ENCODE data around the gene NSDHL. TPM values are rescaled to one million over a fixed set of nuclear protein-coding genes. Genes with fewer than 3 reads are reported as not detected.
"Not testable (repeated sequence)": the region's sequence is repeated elsewhere in the genome, so short reads cannot be mapped to it uniquely, and the experiment has no call there.

The NSDHL gene
- polyA plus RNA-seq, 3 donors from 2014 or later, result 16.5 to 44.8 (median 20.2) TPM

DNA sequence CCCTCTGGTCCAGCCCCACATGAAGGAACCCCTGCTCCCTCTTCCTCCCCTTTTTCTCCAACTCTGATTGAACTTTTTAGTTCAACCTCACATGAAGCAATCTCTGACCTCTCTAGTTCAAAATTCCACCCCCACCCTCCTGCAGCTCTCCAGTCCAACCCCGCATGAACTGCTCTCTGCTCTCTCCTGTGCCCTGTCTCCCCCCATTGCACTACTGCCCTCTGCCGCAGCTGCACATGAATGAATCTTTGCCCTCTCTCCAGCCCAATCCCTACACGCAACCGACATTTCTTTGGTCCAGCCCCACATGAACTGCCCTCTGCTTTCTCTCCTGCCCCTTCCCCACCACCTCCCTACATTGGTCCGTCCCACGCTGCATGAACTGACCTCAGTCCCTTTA is 7.2 kb upstream of the NSDHL start:
- H3K4me1 Mint-ChIP-seq, result no peaks in the 10 kb centered on the region
- H3K27ac Mint-ChIP-seq, result no peak overlapping the region
- H3K36me3 Mint-ChIP-seq, result no peaks in the 10 kb centered on the region
- no peak for DNase-seq
- no peaks in the 10 kb centered on the region for H3K9me3 Mint-ChIP-seq
- no peak overlapping the region for H3K4me3 Mint-ChIP-seq
- H3K27me3 Mint-ChIP-seq (ENCODE audit: low read depth in 3 of 3), result peaks cover 0 to 3% (median 2%) of the 10 kb centered on the region in 3 donors

DNA sequence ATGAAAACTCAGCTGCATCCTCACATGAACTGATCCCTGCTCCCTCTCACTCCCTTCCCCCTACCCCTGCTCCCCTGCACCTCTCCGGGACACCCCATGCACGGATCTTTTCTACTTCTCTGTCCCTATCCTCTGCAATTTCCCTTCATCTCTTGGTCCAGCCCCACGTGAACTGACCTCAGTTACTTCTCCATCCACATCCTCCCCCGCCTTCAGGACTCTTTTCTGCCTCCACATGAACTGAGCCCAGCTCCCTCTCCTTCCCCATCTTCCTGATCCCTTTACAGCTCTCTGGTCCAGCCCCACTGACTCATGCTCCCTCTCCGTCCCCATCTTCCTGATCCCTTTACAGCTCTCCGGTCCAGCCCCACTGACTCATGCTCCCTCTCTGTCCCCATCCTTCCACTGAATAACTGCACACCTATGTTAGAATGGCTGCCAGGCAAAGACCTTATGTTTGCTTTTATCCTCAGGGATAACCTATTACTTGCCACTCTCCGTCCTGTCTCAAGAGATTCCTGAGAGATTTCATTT is 6.0 kb upstream of the NSDHL start:
- Mint-ChIP-seq H3K4me1 (peaks cover 0 to 5% of the 10 kb centered on the region in 2 donors), H3K27me3 (ENCODE audit: low read depth in 3 of 3) (peaks cover 0 to 3% (median 2%) of the 10 kb centered on the region in 3 donors), H3K36me3 (no peaks in the 10 kb centered on the region), H3K4me3 (no peak overlapping the region), H3K27ac (no peak overlapping the region), H3K9me3 (no peaks in the 10 kb centered on the region)
- DNase-seq, result no peak

DNA sequence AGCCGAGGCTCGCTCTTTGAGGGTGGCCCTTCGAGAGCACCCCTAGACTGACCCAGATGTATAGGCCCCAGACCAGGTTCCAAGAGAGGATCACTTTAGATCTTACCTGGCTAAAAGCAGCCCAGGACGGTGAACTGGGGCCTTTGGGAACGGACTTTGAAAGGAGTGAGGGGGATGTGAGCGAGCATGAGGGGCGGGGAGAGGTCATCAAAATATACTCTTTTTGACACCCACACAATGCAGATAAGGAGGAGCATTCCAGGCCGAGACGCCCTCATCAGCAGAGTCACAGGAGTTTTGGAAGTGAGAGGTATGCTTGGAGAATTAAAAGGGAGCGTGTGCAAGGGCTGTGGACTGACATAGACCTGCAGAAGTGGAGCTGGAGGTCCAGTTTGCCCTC is 528 bp downstream of the NSDHL start:
- Mint-ChIP-seq H3K9me3 (no peaks in the 10 kb centered on the region), H3K4me3 (peak overlapping the region; percentile 91 to 95 (median 94)), H3K27ac (peak overlapping the region; percentile 49 to 94 (median 90)), H3K27me3 (ENCODE audit: low read depth in 3 of 3) (peaks cover 2 to 7% (median 5%) of the 10 kb centered on the region in 3 donors), H3K36me3 (no peaks in the 10 kb centered on the region), H3K4me1 (peaks cover 28 to 35% of the 10 kb centered on the region in 2 donors)
- DNase-seq, result no peak

DNA sequence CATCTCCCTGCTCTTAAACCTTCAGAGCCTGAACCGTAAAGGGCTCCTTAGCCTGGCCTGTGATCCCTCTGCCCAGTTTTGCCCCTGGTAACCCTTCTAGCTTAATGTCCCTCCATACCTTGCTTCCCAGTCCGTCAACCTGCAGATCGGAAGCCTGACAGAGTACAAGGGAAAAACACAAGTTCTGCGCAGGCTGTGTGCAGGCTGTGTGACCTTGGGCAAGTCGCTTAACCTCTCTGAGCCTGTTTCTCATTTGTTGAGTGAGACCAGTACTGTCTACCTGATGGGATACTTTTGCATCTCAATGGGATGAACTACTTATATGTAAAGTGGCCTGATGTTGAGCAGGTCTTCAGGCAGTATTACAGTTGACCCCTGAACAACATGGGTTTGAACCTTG is 1.7 kb downstream of the NSDHL start:
- Mint-ChIP-seq H3K4me3 (peak overlapping the region in 4 of 5 donors; percentile 5 to 91 (median 40)), H3K9me3 (no peaks in the 10 kb centered on the region), H3K4me1 (peaks cover 28 to 35% of the 10 kb centered on the region in 2 donors), H3K27ac (peak overlapping the region in 3 of 6 donors; percentile 41 to 64 (median 42)), H3K27me3 (ENCODE audit: low read depth in 3 of 3) (peaks cover 2 to 7% (median 5%) of the 10 kb centered on the region in 3 donors), H3K36me3 (no peaks in the 10 kb centered on the region)
- no peak for DNase-seq

DNA sequence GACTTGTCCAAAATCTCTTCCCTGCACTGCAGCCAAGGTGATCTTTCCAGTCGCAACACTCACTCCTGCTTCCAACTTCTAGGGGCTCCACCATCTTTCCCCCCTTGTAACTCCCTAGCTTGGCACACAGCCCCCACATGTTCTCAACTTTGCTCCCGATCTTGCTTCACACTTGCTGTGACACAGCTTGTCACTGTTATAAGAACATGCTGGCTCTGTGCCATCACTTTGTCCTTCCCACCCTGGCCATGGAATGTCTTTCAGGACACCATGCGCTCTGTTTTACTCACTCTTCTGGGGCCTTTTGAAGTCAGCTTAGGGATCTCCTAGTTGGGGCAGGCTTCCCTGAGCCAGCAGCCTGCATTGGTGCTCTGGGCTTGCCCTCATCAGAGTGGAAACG is 2.5 kb downstream of the NSDHL start:
- no peak for DNase-seq
- Mint-ChIP-seq H3K4me1 (peaks cover 28 to 35% of the 10 kb centered on the region in 2 donors), H3K36me3 (peaks cover 0 to 3% (median 0%) of the 10 kb centered on the region in 3 donors), H3K27me3 (ENCODE audit: low read depth in 3 of 3) (peaks cover 2 to 7% (median 5%) of the 10 kb centered on the region in 3 donors), H3K4me3 (no peak overlapping the region), H3K9me3 (no peaks in the 10 kb centered on the region), H3K27ac (no peak overlapping the region)

DNA sequence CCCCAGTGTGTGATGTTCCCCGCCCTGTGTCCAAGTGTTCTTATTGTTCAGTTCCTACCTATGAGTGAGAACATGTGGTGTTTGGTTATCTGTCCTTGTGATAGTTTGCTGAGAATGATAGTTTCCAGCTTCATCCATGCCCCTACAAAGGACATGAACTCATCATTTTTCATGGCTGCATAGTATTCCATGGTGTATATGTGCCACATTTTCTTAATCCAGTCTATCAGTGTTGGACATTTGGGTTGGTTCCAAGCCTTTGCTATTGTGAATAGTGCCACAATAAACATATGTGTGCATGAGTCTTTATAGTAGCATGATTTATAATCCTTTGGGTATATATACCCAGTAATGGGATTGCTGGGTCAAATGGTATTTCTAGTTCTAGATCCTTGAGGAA is 4.6 kb downstream of the NSDHL start:
- not testable (repeated sequence) for H3K36me3 Mint-ChIP-seq; H3K9me3 Mint-ChIP-seq; H3K4me3 Mint-ChIP-seq; H3K27ac Mint-ChIP-seq; H3K27me3 Mint-ChIP-seq (ENCODE audit: low read depth in 3 of 3); DNase-seq
- peaks cover 23 to 24% of the 10 kb centered on the region in 2 donors for H3K4me1 Mint-ChIP-seq

DNA sequence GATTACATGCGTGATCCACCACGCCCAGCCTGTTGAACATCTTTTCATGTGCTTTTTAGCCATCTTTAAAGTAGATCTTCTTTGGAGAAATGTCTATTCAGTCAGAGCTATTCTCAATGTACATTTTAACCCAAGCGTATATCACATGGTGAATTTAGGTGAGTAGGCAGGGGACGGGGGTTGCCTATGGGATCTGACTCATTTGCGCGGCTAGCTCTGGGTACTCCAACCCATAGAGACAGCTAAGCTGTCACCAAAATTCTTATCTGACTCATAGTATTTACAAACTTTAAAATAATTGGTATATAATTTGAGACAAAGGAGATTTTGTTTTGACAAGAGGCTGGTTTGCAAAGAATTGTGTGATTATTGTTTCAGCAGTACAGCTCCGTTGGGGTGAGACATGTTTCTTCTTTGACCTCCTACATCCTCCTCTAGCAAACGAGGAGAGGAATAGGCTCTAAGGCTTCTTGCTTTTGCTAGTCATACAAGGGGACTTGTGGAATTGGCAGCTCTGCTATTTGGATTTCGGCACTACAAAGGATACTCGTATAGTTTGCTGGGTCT is 12.0 kb downstream of the NSDHL start:
- Mint-ChIP-seq H3K27me3 (ENCODE audit: low read depth in 3 of 3) (no peaks in the 10 kb centered on the region), H3K9me3 (no peaks in the 10 kb centered on the region), H3K36me3 (peaks cover 0 to 3% (median 0%) of the 10 kb centered on the region in 3 donors), H3K4me1 (no peaks in the 10 kb centered on the region), H3K4me3 (no peak overlapping the region), H3K27ac (no peak overlapping the region)
- no peak for DNase-seq

DNA sequence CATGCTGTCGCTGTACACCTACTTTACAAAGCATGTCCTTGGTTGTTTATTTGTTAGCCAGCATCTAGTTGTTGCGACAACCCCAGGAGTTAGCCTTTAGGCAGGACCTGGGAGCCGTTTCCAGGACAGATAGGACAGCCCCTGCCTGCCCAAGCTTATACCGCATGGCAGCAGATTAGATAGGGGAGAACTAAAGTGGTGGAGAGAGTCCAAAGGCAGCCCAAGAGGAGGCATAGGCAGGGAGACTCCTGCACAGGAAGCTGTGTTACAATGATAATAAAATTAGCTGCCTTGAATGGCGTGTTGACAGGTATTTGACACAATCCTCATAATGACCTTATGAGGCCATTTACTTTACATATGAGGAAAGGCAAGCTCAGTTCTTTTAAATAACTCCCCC is 13.0 kb downstream of the NSDHL start:
- no peaks in the 10 kb centered on the region for H3K9me3 Mint-ChIP-seq
- H3K36me3 Mint-ChIP-seq, result peaks cover 0 to 1% (median 0%) of the 10 kb centered on the region in 3 donors
- H3K4me1 Mint-ChIP-seq, result no peaks in the 10 kb centered on the region
- no peak overlapping the region for H3K4me3 Mint-ChIP-seq
- H3K27me3 Mint-ChIP-seq (ENCODE audit: low read depth in 3 of 3), result no peaks in the 10 kb centered on the region
- H3K27ac Mint-ChIP-seq, result no peak overlapping the region
- no peak for DNase-seq

DNA sequence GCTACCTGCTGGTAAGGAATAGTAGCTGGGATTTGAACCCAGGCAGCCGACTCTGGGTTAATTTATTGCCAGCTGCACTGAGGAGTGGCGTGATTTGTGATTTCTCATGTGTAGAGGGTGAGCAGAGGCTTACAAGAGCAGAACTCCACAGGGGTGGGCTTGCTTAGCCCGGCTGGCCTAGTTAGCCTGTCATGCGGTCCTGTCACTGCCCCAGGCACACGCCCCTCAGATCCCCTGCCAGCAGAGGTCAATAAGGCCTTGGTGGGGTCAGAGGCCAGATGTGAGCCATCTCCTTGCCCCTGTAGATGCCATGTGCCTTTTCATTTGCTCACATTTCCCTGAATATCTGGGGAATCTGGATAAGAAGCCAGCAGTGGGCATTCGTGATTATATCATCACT is 13.4 kb downstream of the NSDHL start:
- Mint-ChIP-seq H3K4me1 (no peaks in the 10 kb centered on the region), H3K36me3 (peaks cover 0 to 4% (median 0%) of the 10 kb centered on the region in 3 donors), H3K27ac (no peak overlapping the region), H3K9me3 (no peaks in the 10 kb centered on the region), H3K4me3 (no peak overlapping the region), H3K27me3 (ENCODE audit: low read depth in 3 of 3) (no peaks in the 10 kb centered on the region)
- no peak for DNase-seq

DNA sequence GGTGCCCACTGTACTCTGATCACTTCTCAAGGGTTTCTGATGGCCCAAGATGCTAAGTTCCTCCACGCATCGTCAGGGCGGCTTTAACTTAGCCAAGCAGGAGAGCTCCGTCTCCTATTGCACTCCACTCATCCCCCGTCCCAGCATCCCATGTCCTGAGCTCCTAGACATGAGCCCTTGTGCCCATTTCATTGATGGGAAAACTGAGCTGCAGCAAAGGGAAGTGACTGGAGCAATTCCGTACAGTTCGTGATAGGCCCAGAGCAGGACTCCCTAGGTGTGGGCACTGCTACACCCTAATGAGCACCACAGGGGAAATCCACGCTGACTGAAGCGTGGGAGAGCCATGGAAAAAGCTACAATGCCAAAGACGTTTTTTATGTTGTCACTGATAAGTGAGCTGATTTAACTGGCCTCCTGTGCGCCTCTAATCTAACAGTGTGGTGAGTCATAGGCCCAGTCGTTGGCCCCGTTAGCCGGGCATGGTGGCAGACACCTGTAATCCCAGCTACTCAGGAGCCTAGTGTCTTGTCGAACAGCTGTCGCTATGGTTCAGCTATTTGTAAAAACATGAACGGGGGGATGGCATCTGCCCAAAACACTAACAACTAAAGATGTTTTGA is 14.9 kb downstream of the NSDHL start:
- DNase-seq, result no peak
- Mint-ChIP-seq H3K27ac (no peak overlapping the region), H3K27me3 (ENCODE audit: low read depth in 3 of 3) (no peaks in the 10 kb centered on the region), H3K4me3 (no peak overlapping the region), H3K4me1 (no peaks in the 10 kb centered on the region), H3K36me3 (peaks cover 0 to 4% (median 1%) of the 10 kb centered on the region in 3 donors), H3K9me3 (no peaks in the 10 kb centered on the region)

DNA sequence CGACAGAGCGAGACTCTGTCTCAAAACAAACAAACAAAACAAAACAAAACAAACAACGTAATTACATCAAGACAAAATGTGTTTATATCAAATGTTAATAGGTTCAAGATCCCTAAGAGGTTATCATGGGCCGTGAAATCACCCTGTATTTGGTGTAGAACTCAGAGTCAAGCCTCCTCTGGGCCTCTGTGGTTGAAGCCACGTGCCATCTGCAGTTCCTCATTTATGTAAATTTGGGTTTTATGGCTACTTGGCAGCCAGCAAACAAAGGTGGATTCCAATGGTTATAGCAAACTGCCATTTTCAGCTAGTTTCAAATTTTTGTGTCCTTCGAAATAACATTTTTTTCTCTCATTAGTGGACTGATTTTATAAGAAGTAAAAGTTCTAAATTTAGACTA is 16.4 kb downstream of the NSDHL start:
- Mint-ChIP-seq H3K27me3 (ENCODE audit: low read depth in 3 of 3) (no peaks in the 10 kb centered on the region), H3K9me3 (no peaks in the 10 kb centered on the region), H3K4me3 (no peak overlapping the region), H3K4me1 (no peaks in the 10 kb centered on the region), H3K36me3 (peaks cover 0 to 16% (median 11%) of the 10 kb centered on the region in 3 donors), H3K27ac (no peak overlapping the region)
- no peak for DNase-seq

DNA sequence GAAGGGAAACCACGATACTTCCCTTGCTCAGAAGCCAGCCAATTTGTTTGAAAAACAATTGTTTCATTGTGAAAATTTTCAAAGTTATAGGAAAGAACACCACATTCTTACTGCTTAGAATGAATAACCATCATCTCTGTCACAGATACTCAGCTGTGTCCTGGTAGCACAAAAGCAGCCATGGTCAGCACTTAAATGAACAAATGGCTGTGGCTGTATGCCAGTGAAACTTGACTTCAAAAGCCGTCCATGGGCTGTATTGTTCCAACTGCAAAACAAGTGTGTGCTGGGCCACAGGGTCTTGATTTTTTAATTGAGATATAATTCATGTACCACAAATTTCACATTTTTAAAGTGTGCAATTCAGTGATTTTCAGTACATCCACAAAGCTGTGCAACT is 19.6 kb downstream of the NSDHL start:
- Mint-ChIP-seq H3K9me3 (no peaks in the 10 kb centered on the region), H3K4me1 (peaks cover 0 to 1% of the 10 kb centered on the region in 2 donors), H3K36me3 (peaks cover 4 to 24% (median 11%) of the 10 kb centered on the region in 3 donors), H3K4me3 (no peak overlapping the region), H3K27me3 (ENCODE audit: low read depth in 3 of 3) (peaks cover 0 to 1% (median 0%) of the 10 kb centered on the region in 3 donors), H3K27ac (no peak overlapping the region)
- no peak for DNase-seq

DNA sequence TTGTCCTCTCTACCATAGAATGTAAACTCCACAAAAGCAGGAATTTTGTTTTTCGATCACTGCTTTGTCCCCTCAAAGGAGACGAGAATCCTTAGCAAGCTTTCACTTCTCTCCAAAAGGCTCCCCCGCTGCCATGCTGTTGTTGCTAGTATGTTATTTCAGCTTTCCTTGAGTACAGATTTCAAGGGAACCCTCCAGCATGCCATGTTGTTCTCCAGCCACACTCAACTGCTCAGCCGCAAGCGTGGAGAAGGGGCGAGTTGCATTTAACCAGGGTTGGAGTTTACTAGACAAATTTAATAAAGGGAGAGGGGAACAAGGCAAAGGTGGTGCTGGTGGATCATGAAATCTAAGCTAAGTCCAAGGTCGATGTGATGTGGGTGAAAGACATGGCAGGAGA is 23.1 kb downstream of the NSDHL start:
- Mint-ChIP-seq H3K36me3 (peaks cover 4 to 21% (median 14%) of the 10 kb centered on the region in 3 donors), H3K4me3 (no peak overlapping the region), H3K9me3 (no peaks in the 10 kb centered on the region), H3K27ac (no peak overlapping the region), H3K27me3 (ENCODE audit: low read depth in 3 of 3) (peaks cover 0 to 1% (median 0%) of the 10 kb centered on the region in 3 donors), H3K4me1 (peaks cover 0 to 1% of the 10 kb centered on the region in 2 donors)
- DNase-seq, result no peak

DNA sequence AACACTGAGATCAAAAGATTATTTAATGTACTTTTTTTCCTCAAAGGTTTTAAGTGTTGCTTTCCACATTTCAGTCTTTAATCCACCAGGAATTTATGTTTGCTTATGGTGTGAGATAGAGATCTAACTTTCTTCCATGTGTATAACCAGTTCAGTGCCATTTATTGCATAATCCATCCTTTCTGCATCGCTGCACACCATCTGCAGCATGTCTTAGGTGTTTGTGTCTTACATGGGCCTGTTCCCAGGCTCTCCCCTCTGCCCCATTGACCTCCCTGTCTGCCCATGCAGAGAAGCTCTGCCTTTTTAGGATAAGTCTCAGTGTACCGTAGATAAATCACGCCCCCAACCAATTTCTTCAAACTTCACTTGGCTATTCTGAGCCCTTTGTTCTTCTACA is 30.3 kb downstream of the NSDHL start:
- Mint-ChIP-seq H3K4me1 (no peaks in the 10 kb centered on the region), H3K27ac (no peak overlapping the region), H3K27me3 (ENCODE audit: low read depth in 3 of 3) (no peaks in the 10 kb centered on the region), H3K36me3 (peaks cover 4 to 14% (median 4%) of the 10 kb centered on the region in 3 donors), H3K9me3 (no peaks in the 10 kb centered on the region), H3K4me3 (no peak overlapping the region)
- no peak for DNase-seq
